HG03108 (cell line): Measurements from ENCODE around the gene SYNE4.
"Not testable (repeated sequence)": the region's sequence is repeated elsewhere in the genome, so short reads cannot be mapped to it uniquely, and the experiment has no call there.

Experiments used
- ATAC-seq: cut with Tn5 transposase; IDR thresholded peaks from one replicate; pipeline ENCODE4 v1.9.1; 2021; ENCODE audit warnings: moderate library complexity; ENCODE audit not compliant: unreplicated experiment

The SYNE4 gene

DNA sequence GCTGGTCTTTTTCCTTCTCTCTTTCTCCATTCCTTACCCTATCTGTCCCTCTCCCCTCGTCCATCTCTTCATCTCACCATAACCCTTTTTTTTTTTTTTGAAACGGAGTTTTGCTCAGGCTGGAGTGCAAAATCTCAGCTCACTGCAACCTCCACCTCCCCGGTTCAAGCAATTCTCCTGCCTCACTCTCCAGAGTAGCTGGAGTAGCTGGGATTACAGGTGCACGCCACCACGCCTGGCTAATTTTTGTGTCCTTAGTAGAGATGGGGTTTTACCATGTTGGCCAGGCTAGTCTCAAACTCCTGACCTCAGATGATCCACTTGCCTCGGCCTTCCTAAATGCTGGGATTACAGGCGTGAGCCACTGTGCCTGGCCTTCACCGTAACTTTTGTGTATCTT lies 51.2 kb downstream of the SYNE4 start:
- ATAC-seq, result not testable (repeated sequence)

- ATAC-seq, result no peak
Measured at GRCh38 chr19:35955881-35956634, 52.6 kb downstream of the SYNE4 start.
